ENCODE results near the gene NAV2. TPM values are rescaled to one million over a fixed set of nuclear protein-coding genes. Genes with fewer than 3 reads are reported as not detected.

The NAV2 gene
- total and polyA plus RNA-seq, 2 donors (not counting 1 experiment from before 2014, with no cell fraction given): 8.1 to 14.0 TPM

GRCh38 chr11:19878520-19878919 is 165.9 kb downstream of the NAV2 start:
- no peak overlapping the region for H2AFZ ChIP-seq (ENCODE audit: low read length)
- no peak for DNase-seq (ENCODE audit: low read depth in 2 of 2)
- H3K4me2 ChIP-seq (ENCODE audit: extremely low read depth, insufficient read depth, low read length): no peak overlapping the region
- H4K20me1 ChIP-seq (ENCODE audit: control insufficient read depth, extremely low read depth, insufficient read depth, low read length): no peaks in the 10 kb centered on the region
- H3K36me3 ChIP-seq (ENCODE audit: control insufficient read depth, insufficient read depth, low read length): peaks cover 9% of the 10 kb centered on the region
- H3K9ac ChIP-seq (ENCODE audit: insufficient read depth, low read length): no peak overlapping the region
- H3K9me3 ChIP-seq (ENCODE audit: control insufficient read depth, insufficient read depth, low read depth, low read length): no peaks in the 10 kb centered on the region
- H3K79me2 ChIP-seq (ENCODE audit: control insufficient read depth, insufficient read depth, low read length): peaks cover 1% of the 10 kb centered on the region
- H3K4me1 ChIP-seq (ENCODE audit: control insufficient read depth, extremely low read depth, insufficient read depth, low read length): no peaks in the 10 kb centered on the region
- H3K27me3 ChIP-seq (ENCODE audit: control insufficient read depth, insufficient read depth, low read length): no peaks in the 10 kb centered on the region
- TF ChIP-seq EZH2 (IDR thresholded peaks at IDR 0.05; ENCODE audit: low read length, missing control alignments) (no peak), CTCF (conservative IDR thresholded peaks at IDR 0.05 in 1 of 2, IDR thresholded peaks at IDR 0.05 in 1 of 2; ENCODE audit: low read depth in 1 of 2, low read length in 2 of 2) (no peak)
- no peak overlapping the region for H3K4me3 ChIP-seq (replicated peaks in 1 of 4; ENCODE audit: control extremely low read depth in 1 of 4, insufficient read depth in 1 of 4, low read depth in 3 of 4, low read length in 4 of 4)
- H3K27ac ChIP-seq (ENCODE audit: insufficient read depth, low read length): no peak overlapping the region

GRCh38 chr11:19879307-19880087 is 166.9 kb downstream of the NAV2 start:
- Histone ChIP-seq H3K79me2 (ENCODE audit: control insufficient read depth, insufficient read depth, low read length) (peaks cover 1% of the 10 kb centered on the region), H4K20me1 (ENCODE audit: control insufficient read depth, extremely low read depth, insufficient read depth, low read length) (no peaks in the 10 kb centered on the region), H3K36me3 (ENCODE audit: control insufficient read depth, insufficient read depth, low read length) (peaks cover 9% of the 10 kb centered on the region), H3K27me3 (ENCODE audit: control insufficient read depth, insufficient read depth, low read length) (no peaks in the 10 kb centered on the region), H3K4me3 (replicated peaks in 1 of 4; ENCODE audit: control extremely low read depth in 1 of 4, insufficient read depth in 1 of 4, low read depth in 3 of 4, low read length in 4 of 4) (no peak overlapping the region), H3K9ac (ENCODE audit: insufficient read depth, low read length) (no peak overlapping the region), H3K27ac (ENCODE audit: insufficient read depth, low read length) (no peak overlapping the region), H2AFZ (ENCODE audit: low read length) (no peak overlapping the region), H3K9me3 (ENCODE audit: control insufficient read depth, insufficient read depth, low read depth, low read length) (no peaks in the 10 kb centered on the region), H3K4me2 (ENCODE audit: extremely low read depth, insufficient read depth, low read length) (no peak overlapping the region), H3K4me1 (ENCODE audit: control insufficient read depth, extremely low read depth, insufficient read depth, low read length) (no peaks in the 10 kb centered on the region)
- no peak for TF ChIP-seq EZH2 (IDR thresholded peaks at IDR 0.05; ENCODE audit: low read length, missing control alignments)
- TF ChIP-seq CTCF (conservative IDR thresholded peaks at IDR 0.05 in 1 of 2, IDR thresholded peaks at IDR 0.05 in 1 of 2; ENCODE audit: low read depth in 1 of 2, low read length in 2 of 2): no peak
- DNase-seq (ENCODE audit: low read depth in 2 of 2): no peak

- TF ChIP-seq EZH2 (IDR thresholded peaks at IDR 0.05; ENCODE audit: low read length, missing control alignments) (no peak), CTCF (conservative IDR thresholded peaks at IDR 0.05 in 1 of 2, IDR thresholded peaks at IDR 0.05 in 1 of 2; ENCODE audit: low read depth in 1 of 2, low read length in 2 of 2) (no peak)
- Histone ChIP-seq H4K20me1 (ENCODE audit: control insufficient read depth, extremely low read depth, insufficient read depth, low read length) (no peaks in the 10 kb centered on the region), H3K79me2 (ENCODE audit: control insufficient read depth, insufficient read depth, low read length) (peaks cover 1% of the 10 kb centered on the region), H3K27me3 (ENCODE audit: control insufficient read depth, insufficient read depth, low read length) (no peaks in the 10 kb centered on the region), H3K9ac (ENCODE audit: insufficient read depth, low read length) (no peak overlapping the region), H3K36me3 (ENCODE audit: control insufficient read depth, insufficient read depth, low read length) (peaks cover 9% of the 10 kb centered on the region), H3K4me2 (ENCODE audit: extremely low read depth, insufficient read depth, low read length) (no peak overlapping the region), H3K27ac (ENCODE audit: insufficient read depth, low read length) (no peak overlapping the region), H3K4me3 (replicated peaks in 1 of 4; ENCODE audit: control extremely low read depth in 1 of 4, insufficient read depth in 1 of 4, low read depth in 3 of 4, low read length in 4 of 4) (no peak overlapping the region), H3K4me1 (ENCODE audit: control insufficient read depth, extremely low read depth, insufficient read depth, low read length) (no peaks in the 10 kb centered on the region), H3K9me3 (ENCODE audit: control insufficient read depth, insufficient read depth, low read depth, low read length) (no peaks in the 10 kb centered on the region), H2AFZ (ENCODE audit: low read length) (no peak overlapping the region)
- DNase-seq (ENCODE audit: low read depth in 2 of 2): no peak
Observed at GRCh38 chr11:19880088-19880345, 167.4 kb downstream of the NAV2 start.
